ENCODE data around the gene PRM1.

Gene PRM1

DNA sequence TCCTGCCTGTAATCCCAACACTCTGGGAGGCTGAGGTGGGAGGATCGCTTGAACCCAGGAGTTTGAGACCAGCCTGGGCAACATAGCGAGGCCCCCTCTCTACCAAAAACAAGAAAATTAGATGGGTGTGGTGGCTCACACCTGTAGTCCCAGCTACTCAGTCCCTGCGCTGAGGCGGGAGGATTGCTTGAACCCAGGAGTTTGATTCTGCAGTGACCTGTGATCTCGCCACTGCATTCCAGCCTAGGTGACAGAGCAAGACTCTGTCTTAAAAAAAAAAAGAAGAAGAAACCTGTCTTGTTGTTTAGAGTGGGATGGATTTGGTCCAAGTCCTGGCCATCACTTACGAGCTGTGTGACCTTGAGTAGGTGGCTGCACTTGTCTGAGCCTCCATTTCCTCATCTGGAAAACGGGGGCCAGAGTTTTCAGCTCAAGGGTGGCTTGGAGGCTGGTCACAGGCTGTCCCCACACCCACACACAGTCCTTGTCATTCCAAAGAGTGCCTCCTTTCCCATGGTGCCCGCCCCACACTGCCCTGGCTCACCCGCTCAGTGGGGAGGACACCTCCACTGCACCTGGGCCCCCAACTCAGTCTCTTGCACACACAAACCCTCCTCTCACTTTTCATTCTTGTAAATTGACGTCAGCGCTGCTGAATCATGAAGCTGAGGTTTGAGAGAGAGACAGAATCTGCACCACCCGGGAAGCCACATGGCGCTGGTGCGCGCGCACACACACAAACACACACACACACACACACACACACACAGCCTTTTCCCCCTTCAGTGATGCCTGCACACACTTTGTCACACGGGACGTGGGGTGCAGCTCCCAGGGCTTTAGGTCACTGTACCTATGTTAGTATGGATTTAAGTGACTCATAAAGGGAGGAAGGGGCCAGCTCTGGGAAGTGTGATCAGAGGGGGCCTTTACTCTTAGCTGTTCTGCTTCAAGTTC is 29.3 kb downstream of the PRM1 start:
- DNase-seq = no peak

DNA sequence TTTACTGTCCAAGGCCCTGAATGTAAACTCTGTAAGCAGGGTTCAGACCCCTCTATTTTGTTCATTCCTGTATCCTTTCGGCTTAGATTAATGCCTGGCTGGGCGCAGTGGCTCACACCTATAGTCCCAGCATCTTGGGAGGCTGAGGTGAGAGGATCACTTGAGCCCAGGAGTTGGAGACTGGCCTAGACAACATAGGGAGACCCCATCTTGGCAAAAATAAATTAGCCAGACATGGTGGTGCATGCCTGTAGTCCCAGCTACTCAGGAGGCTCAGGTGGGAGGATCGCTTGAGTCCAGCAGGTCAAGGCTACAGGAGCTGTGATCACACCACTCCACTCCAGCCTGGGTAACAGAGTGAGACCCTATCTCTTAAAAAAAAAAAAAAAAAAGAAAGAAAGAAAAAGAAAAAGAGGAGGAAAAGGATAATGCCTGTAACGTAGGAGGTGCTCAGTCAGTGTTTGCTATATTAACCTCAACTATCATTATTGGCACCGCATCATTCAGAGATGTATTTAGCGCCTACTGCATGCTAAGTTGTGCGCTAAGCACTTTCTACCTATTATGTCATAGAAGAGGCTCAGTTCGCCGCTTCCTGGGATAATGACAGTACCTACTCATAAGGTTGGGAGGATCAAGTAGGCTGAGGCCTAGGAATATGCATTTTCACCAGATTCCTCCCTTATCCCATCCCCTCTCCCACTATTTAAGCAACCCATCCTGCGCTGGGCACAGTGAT is 30.2 kb downstream of the PRM1 start:
- DNase-seq = no peak

DNA sequence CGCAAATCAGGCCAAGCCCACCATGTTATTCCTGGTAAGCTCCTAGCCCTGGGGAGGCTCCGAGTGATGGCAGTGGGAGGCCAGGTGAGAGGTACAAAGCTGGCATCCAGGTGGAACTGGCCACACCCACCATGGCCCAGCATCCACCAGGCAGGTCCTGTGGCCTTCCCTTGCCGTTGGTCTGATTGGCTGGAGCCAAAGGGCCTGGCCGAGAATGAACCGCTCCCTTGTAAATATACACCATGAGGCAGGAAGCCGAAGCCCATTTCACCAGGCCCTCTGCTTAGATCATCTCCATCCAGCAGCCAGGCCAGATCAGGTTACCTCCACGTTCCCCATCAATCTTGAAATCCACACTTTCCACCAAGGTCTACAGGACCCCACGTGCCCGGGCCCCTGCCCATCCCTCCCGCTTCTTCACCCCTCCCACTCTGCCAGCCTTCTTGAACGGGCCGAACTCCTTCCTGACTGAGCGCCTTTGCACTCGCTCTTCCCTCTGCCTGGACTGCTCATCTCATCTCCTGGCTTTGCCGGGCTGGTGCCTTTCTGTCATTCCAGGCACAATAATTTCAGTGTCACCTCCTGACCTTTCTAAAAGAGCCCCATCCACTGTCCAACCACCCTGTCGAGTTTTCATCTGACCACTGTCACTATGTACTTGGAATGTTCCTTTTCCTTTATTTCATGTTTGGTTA is 30.9 kb downstream of the PRM1 start:
- DNase-seq = no peak

DNA sequence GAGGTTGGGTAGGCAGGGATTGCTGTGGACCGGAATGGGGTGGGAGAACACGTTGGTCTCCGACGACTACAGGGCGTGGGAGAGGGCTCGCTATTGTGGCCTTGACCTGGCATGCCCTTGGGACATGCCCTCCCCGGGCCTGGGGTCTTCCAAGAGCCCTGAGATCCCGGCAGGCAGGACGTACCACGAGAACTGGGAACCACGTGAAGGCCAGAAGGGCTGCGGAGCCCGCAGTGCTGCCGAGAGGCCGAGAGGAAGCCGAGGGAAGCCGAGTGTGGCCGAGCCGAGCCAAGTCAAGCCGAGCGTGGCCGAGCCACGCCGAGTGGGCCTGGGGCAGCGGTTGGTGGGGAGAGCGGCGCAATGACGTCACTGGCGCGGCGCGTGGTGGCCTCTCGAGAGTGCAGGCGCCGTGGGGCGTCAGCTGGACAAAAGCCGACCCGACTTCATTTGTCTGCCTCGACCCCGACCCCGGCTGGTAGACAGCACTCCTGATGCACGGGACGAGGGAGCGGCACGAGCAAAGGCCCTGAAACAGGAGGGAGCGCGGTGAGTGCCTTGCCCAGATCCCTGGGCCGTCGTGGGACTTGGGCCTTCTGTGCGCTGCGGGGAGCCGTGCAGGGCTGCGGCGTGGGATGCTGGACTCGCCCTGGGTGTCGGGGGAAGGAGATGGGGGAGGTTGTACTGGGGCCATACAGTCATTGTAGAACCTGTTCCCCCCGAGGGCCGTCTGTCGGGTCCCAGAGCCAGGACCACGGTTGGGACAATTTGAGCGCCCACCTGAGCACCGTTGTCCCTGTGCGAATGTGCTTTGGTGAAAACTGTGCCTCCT is 31.7 kb downstream of the PRM1 start:
- DNase-seq = no peak

DNA sequence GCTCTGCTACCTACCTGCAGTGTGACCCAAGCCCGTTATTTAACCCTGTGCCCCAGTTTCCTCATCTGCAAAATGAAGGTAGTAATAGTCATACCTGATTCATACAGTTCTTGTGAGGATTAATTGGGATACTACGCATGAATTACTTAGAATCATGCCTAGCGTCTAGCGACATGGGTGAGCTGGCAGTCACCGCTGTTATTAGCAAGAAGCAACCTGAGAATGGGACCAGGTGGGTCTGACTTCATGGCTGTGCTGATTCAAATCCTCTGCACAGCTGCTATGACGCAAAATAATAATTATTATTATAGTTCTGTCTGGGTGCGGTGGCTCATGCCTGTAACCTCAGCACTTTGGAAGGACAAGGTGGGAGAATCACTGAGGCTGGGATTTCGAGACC is 33.0 kb downstream of the PRM1 start:
- no peak for DNase-seq

DNA sequence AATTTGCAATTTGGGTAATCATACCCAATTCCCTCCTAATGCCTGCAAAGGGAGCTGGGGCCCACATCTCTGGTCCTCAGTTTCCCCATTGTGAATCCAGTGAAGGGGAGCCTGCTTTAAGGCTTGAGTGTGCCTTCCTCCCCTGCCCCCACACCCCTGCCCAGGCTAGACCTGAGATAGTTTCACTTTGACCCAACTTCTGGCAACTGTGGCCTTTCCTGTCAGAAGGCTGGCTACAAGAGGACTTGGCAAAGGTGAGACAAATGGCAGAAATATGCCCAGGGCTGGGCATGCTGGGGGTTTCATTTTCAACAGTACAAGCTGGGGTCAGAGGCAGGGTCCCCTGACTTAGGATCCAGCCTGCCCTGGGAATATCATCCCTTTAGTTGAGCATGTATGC is 35.1 kb downstream of the PRM1 start:
- DNase-seq = no peak

DNA sequence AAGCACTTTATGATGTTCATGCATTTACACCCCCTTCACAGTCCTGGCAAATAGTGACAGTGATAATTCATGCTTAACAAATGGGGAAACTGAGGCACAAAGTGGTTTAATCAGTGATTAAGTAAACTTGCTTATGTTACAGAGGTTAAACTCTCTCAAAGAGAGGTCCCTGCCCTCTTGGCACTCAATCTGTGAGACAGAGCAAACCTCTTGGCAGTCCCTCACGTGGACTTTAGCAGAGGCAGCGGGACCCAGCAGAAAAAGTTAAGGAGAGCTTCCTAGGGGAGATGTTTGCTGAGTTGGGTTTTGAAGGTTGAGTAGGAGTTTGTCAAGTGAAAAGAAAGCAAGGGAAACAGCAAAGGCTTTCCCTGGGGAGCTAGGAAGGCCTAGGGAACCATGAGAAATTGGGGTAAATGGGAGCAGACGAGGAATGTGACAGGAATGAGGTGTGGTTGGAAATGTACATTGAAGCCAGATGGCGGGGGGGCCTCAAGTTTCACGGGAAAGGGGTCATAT is 35.9 kb downstream of the PRM1 start:
- no peak for DNase-seq

DNA sequence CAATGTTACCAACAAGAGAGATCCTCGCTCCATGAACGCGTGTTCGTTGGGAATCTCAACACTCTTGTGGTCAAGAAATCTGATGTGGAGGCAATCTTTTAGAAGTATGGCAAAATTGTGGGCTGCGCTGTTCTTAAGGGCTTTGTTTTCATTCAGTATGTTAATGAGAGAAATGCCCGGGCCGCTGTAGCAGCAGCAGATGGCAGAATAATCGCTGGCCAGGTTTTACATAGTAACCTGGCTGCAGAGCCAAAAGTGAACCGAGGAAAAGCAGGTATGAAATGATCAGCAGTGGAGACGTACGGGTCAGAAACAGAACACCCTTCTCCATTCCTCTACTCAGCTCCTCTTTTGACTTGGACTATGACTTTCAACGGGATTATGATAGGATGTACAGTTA is 38.5 kb downstream of the PRM1 start:
- no peak for DNase-seq

DNA sequence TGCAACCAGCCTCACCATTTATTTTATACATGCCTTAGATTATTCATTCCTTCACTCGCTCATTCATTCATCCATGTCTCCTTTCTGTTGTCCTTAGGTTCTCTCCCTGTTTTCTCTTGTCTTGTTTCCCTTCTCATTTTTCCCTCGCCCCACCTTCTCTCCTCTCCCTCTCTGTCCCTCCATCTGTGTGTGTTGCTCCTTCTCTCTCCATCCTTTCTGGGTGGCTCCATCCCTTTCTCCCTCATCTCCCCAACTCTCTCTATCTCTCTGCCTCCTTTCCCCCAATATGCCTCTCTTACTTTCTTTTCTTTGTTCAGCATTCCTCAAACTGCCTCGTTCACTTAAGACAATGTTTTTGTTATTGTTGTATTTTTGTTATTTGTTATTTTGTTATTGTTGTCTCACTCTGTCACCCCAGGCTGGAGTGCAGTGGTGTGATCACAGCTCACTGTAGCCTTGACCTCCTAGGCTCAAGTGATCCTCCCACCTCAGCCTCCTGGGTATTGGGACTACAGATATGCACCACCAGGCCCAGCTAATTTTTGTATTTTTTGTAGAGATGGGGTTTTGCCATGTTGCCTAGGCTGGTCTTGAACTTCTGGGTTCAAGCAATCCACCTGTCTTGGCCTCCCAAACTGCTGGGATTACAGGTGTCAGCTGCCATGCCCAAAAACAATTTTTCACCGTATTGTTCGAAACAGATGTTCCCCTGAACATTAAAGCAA is 39.5 kb downstream of the PRM1 start:
- no peak for DNase-seq

DNA sequence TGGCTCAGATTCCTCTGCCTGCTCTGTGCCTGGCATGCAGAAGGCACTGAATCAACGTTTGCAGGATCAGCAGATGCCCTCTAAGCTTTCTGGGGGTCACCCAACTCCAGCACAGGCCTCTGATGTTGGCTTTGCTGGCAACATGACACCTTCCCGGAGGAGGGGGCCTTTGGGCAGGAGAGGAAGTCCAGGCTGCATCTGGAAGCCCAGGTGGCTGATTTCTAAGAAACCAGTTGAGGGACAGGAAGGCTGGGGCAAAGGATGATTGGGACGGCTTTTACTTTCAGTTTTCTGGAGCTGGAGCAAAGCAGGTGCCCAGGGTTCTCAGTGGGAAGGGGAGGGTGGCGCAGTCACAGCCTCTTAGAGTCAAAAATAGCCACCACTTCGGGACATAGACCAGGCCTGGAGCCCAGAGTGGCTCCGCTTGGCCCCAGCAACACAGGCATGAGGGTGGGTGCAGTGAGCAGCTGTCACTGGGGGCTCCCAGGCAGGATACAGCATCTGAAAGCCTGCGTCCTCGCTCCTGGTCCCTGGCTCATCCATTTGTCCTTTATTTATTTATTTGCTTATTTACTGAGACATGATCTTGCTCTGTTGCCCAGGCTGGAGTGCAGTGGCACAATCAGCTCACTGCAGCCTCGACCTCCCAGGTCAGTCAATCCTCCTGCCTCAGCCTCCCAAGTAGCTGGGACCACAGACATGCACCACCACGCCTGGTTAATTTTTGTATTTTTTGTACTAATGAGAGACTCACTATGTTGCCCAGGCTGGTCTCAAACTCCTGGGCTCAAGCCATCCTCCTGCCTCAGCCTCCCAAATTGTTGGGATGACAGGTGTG is 40.3 kb downstream of the PRM1 start:
- no peak for DNase-seq

DNA sequence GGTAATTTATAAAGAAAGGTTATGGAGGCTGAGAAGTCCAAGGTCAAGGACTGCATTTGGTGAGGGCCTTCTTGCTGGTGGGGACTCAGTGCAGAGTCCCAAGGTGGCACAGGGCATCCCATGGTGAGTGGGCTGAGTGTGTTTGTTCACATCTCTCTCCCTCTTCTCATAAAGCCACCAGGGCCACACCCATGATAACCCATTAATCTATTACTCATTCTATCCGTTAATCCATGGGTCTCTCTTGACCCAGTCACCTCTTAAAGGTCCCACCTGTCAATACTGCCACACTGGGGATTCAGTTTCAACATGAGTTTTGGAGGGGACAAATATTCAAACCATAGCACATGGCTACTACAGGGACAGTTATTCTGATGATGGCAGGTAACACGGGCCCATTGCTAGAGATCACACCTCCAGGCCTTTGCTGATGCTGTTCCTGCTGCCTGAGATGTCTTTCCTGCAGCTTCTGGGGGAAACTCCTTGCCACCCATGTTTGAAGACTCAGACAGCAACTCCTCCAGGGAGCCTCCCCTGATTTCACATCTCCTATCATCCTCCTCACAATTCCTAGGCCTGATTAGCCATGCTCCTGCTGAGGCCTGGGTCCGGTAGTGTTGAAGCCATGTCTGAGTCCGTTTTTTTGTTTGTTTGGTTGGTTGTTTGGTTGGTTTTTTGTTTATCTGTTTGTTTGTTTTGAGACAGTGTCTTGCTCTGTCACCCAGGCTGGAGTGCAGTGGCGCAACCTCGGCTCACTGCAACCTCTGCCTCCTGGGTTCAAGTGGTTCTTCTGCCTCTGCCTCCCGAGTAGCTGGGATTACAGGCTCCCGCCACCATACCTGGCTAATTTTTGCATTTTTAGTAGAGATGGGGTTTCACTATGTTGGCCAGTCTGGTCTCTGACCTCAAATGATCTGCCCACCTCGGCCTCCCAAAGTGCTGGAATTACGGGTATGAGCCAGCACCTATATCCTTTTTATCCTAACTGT is 41.2 kb downstream of the PRM1 start:
- DNase-seq = no peak

DNA sequence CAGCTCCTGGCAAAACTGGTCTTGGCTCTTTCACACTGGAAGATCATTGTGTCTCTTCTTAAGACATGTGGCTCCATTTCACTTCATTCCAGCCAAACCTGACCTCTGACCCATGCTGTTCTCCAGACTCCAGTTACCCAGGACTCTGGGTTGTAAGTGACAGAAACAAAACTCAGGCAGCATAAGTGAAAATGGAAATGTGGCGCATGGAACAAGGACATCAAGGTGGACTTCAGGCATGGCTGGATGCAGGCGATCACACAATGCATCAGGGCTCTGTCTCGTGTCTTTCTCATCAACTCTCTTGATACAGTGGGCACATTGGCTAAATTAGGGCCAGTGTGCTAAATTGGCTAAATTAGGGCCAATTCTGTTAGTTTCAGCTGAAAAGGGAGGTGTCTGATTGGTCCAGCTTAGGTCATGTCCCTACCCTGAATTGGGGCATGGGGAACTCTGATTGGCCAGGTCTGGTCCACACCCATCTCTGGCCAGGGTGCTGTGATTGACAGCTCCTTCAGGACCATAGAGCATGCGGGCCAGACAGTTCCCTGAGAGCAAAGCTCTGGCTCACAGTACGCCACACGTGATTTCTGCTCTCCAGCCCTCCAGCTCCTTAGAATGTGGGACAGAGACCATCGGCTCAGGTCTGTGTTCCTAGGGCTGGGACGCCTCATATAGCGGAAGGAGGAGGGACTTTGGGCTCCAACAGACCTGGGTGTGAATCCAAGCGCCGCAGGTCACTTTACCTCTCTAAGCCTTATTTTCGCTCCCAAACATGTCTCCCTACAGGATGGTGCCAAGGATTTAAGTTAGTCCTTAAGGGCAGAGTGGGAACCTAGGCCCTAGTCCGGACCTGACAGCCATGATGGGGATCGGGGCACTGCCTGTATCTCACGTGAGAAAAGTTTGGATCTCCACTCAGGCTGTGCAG is 42.6 kb downstream of the PRM1 start:
- DNase-seq = no peak

DNA sequence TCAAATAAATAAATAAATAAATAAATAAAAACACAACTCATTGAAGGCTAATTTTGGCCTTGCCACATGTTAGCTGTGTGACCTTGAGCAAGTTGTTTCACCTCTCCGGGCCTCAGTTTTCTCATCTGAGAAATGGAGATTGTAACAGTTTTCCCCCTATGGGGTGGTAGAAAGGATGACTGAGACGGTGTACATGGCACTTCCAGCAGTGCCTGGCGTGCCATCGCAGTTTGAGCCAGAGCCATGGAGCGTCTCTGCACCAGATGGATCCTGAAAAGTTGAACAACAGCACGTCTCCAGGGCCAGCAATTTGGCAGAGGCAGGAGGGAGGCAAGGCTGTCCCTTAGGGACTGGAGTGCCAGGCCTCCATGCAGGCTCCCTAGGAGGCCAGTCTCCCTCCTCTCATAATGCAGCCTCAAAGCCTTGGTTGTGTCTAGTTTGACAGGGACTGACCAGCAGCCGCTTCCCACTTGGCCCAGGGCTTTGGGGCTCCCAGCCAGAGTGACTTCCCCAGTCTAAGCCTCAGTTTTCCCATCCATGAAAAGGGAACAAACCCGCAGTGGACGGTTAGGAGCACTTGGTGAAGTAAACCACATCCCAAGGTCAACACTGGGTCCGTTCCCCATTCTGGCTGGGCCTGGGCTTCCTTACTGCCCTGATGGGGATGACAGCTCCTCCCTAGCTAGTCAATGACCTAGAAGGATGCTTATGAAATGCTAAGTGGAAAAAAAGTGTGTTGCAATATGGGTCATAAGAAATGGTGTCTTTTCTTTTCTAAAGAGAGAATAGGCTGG is 44.5 kb downstream of the PRM1 start:
- no peak for DNase-seq

DNA sequence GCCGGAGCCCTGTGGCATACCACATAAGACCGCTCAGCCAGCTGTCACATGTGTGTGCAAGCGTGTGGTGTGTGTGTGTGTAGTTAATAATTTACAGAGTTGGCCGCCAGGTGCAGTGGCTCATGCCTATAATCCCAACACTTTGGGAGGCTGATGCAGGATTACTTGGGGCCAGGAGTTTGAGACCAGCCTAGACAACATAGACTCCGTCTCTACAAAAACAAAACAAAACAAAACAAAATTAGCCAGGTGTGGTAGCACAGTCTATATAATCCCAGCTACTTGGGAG is 45.5 kb downstream of the PRM1 start:
- no peak for DNase-seq

DNA sequence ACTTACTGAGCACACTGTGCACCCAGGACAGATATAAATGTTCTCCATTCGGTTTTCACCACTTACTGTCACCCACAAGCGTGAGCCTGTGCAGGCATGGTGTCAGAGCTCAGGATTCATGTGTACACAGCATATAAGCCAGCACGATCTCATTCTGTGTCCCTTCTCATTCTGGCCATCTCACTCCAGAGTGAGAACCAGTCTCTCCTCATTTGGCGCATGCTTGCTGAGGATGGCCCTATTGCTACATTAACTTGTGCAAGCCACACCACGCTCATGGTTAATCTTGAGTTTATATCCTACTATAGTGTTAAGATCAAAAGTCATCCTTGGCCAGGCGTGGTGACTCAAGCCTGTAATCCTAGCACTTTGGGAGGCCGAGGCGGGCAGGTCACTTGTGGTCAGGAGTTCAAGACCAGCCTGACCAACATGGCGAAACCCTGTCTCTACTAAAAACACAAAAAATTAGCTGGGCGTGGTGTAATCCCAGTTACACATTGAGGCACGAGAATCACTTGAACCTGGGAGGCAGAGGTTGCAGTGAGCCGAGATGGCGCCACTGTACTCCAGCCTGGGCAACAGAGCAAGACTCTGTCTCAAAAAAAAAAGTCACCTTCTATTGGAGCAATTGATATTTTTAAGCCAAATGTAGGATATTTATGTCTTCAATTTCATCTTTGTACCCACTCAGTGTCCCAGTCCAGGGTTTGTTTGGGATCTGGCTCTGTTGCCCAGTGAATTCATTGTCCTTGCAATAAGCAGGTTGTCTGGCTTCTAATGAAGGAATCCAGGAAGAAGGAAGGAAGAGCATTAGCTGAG is 46.0 kb downstream of the PRM1 start:
- peak; percentile 17 for DNase-seq

DNA sequence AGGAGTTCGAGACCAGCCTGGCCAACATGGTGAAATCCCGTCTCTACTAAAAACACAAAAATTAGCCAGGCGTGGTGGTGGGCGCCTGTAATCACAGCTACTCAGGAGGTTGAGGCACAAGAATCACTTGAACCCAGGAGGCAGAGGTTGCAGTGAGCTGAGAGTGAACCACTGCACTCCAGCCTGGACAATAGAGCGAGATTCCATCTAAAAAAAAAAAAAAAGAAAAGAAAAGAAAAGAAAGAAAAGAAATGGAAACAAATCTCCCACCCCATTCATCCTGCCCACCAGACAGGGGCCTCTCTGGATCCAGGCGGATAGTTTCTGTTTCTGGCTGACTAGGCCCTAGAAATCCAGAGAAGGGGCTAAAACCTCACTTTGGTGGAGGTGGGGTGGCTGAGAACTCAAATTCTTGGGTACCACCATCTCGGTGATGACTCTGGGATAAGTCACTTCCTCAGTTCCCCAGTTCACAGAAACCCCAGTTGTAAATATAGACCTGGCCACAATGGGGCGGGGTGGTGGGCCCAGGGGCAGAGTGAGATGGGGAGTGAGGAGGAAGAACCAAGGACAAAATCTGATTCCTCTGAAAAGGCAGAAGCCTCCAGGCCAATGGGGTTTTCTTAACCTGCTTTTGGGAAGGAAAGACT is 47.3 kb downstream of the PRM1 start:
- DNase-seq = peak; percentile 41
